NCI-H510A treated with DMSO at 0.1 percent for 48 hours (cell line): ENCODE data around the gene FBLN1.

ENCODE experiments used
- DNase-seq: peaks from one replicate; lab custom pipeline; 2025; lab: John Stamatoyannopoulos, UW

The FBLN1 gene

GRCh38 chr22:45571089-45571488, 68.4 kb downstream of the FBLN1 start:
- DNase-seq = no peak

GRCh38 chr22:45572444-45572843, 69.8 kb downstream of the FBLN1 start:
- no peak for DNase-seq

GRCh38 chr22:45574069-45574703, 71.5 kb downstream of the FBLN1 start:
- DNase-seq = no peak

GRCh38 chr22:45575173-45575572, 72.5 kb downstream of the FBLN1 start:
- DNase-seq = no peak

- no peak for DNase-seq
Measured at GRCh38 chr22:45575607-45576272, 73.1 kb downstream of the FBLN1 start.

GRCh38 chr22:45576273-45576625, 73.6 kb downstream of the FBLN1 start:
- DNase-seq = no peak

GRCh38 chr22:45576730-45577464, 74.2 kb downstream of the FBLN1 start:
- DNase-seq = no peak

GRCh38 chr22:45577746-45578523, 75.3 kb downstream of the FBLN1 start:
- DNase-seq = peak; percentile 59

GRCh38 chr22:45578524-45579147, 76.0 kb downstream of the FBLN1 start:
- no peak for DNase-seq

- no peak for DNase-seq
Measured at GRCh38 chr22:45579306-45579705, 76.6 kb downstream of the FBLN1 start.

- no peak for DNase-seq
Measured at GRCh38 chr22:45579806-45580725, 77.4 kb downstream of the FBLN1 start.

- DNase-seq = no peak
Measured at GRCh38 chr22:45580726-45581381, 78.2 kb downstream of the FBLN1 start.

- DNase-seq = no peak
Measured at GRCh38 chr22:45581549-45582080, 78.9 kb downstream of the FBLN1 start.

- DNase-seq = no peak
Measured at GRCh38 chr22:45582236-45582954, 79.7 kb downstream of the FBLN1 start.

- no peak for DNase-seq
Measured at GRCh38 chr22:45582955-45583320, 80.3 kb downstream of the FBLN1 start.

- no peak for DNase-seq
Measured at GRCh38 chr22:45583504-45583903, 80.8 kb downstream of the FBLN1 start.

GRCh38 chr22:45584121-45584570, 81.5 kb downstream of the FBLN1 start:
- no peak for DNase-seq

GRCh38 chr22:45584621-45585436, 82.1 kb downstream of the FBLN1 start:
- DNase-seq = no peak

GRCh38 chr22:45585437-45585755, 82.7 kb downstream of the FBLN1 start:
- no peak for DNase-seq
